Measurements from ENCODE around the gene PPY. TPM values are rescaled to one million over a fixed set of nuclear protein-coding genes. Genes with fewer than 3 reads are reported as not detected.

PPY gene
- total RNA-seq, 1 experiment from 2014 or later: not detected

- BruUV-seq (replicated peaks): no TSS peak
- no peaks in the 10 kb centered on the region for H3K27me3 ChIP-seq (replicated peaks; ENCODE audit: control insufficient read depth, insufficient read depth, low read length)
- Mint-ChIP-seq H3K4me3 (ENCODE audit: unreplicated experiment) (no peak overlapping the region), H3K27me3 (ENCODE audit: insufficient read depth, unreplicated experiment) (no peaks in the 10 kb centered on the region), H3K4me1 (ENCODE audit: low read depth, unreplicated experiment) (peaks cover 7% of the 10 kb centered on the region), H3K36me3 (ENCODE audit: insufficient read depth, unreplicated experiment) (no peaks in the 10 kb centered on the region), H3K9me3 (ENCODE audit: unreplicated experiment) (no peaks in the 10 kb centered on the region), H3K27ac (ENCODE audit: unreplicated experiment) (no peak overlapping the region)
- intact Hi-C loops (cut with micrococcal nuclease; ENCODE audit: unreplicated experiment): no loop called here
- H3K36me3 ChIP-seq (ENCODE audit: control insufficient read depth, insufficient read depth, low read length): no peaks in the 10 kb centered on the region
- ChIA-PET POLR2A (no interaction called here), CTCF (no interaction called here)
- TF ChIP-seq CTCF (IDR thresholded peaks at IDR 0.05; ENCODE audit: insufficient read depth in 1 of 2, low read depth in 1 of 2, low read length in 1 of 2, severe bottlenecking in 1 of 2, unreplicated experiment in 1 of 2): no peak
- H3K4me3 ChIP-seq (ENCODE audit: low read depth, low read length): no peak overlapping the region
- H3K9me3 ChIP-seq: no peaks in the 10 kb centered on the region
- peaks cover 20% of the 10 kb centered on the region for H3K4me1 ChIP-seq
- no peak for DNase-seq
These were observed 25.3 kb downstream of the PPY start for GRCh38 chr17:43917016-43917347.

- no peaks in the 10 kb centered on the region for H3K36me3 ChIP-seq (ENCODE audit: control insufficient read depth, insufficient read depth, low read length)
- no TSS peak for BruUV-seq (replicated peaks)
- H3K27ac Mint-ChIP-seq (ENCODE audit: unreplicated experiment): no peak overlapping the region
- TF ChIP-seq CTCF (IDR thresholded peaks at IDR 0.05; ENCODE audit: insufficient read depth in 1 of 2, low read depth in 1 of 2, low read length in 1 of 2, severe bottlenecking in 1 of 2, unreplicated experiment in 1 of 2): peak in 1 of 2 experiments; percentile 34
- H3K9me3 Mint-ChIP-seq (ENCODE audit: unreplicated experiment): no peaks in the 10 kb centered on the region
- ChIA-PET POLR2A (no interaction called here), CTCF (interaction anchor here (0.6 kb wide), 1 partner anchor 9 kb away, joined by 3 read pairs; the partner anchor contains the start of gene MPP2)
- H3K27me3 Mint-ChIP-seq (ENCODE audit: insufficient read depth, unreplicated experiment): no peaks in the 10 kb centered on the region
- H3K4me3 Mint-ChIP-seq (ENCODE audit: unreplicated experiment): no peak overlapping the region
- peak in 1 of 2 experiments; percentile 56 for DNase-seq
- H3K9me3 ChIP-seq: no peaks in the 10 kb centered on the region
- intact Hi-C loops (cut with micrococcal nuclease; ENCODE audit: unreplicated experiment): no loop called here
- peaks cover 7% of the 10 kb centered on the region for H3K4me1 Mint-ChIP-seq (ENCODE audit: low read depth, unreplicated experiment)
- no peak overlapping the region for H3K4me3 ChIP-seq (ENCODE audit: low read depth, low read length)
- no peaks in the 10 kb centered on the region for H3K36me3 Mint-ChIP-seq (ENCODE audit: insufficient read depth, unreplicated experiment)
- H3K27me3 ChIP-seq (replicated peaks; ENCODE audit: control insufficient read depth, insufficient read depth, low read length): no peaks in the 10 kb centered on the region
- H3K4me1 ChIP-seq: peaks cover 20% of the 10 kb centered on the region
These were observed 25.9 kb downstream of the PPY start for GRCh38 chr17:43916385-43916784.

GRCh38 chr17:43915559-43915958, 26.7 kb downstream of the PPY start:
- no peak for TF ChIP-seq CTCF (IDR thresholded peaks at IDR 0.05; ENCODE audit: insufficient read depth in 1 of 2, low read depth in 1 of 2, low read length in 1 of 2, severe bottlenecking in 1 of 2, unreplicated experiment in 1 of 2)
- Histone ChIP-seq H3K36me3 (ENCODE audit: control insufficient read depth, insufficient read depth, low read length) (no peaks in the 10 kb centered on the region), H3K27me3 (replicated peaks; ENCODE audit: control insufficient read depth, insufficient read depth, low read length) (no peaks in the 10 kb centered on the region), H3K4me1 (peaks cover 20% of the 10 kb centered on the region), H3K9me3 (no peaks in the 10 kb centered on the region), H3K4me3 (ENCODE audit: low read depth, low read length) (no peak overlapping the region)
- ChIA-PET CTCF (no interaction called here), POLR2A (no interaction called here)
- no peak overlapping the region for H3K4me3 Mint-ChIP-seq (ENCODE audit: unreplicated experiment)
- no peaks in the 10 kb centered on the region for H3K27me3 Mint-ChIP-seq (ENCODE audit: insufficient read depth, unreplicated experiment)
- H3K36me3 Mint-ChIP-seq (ENCODE audit: insufficient read depth, unreplicated experiment): no peaks in the 10 kb centered on the region
- H3K27ac Mint-ChIP-seq (ENCODE audit: unreplicated experiment): no peak overlapping the region
- no peak for DNase-seq
- intact Hi-C loops (cut with micrococcal nuclease; ENCODE audit: unreplicated experiment): no loop called here
- peaks cover 7% of the 10 kb centered on the region for H3K4me1 Mint-ChIP-seq (ENCODE audit: low read depth, unreplicated experiment)
- no peaks in the 10 kb centered on the region for H3K9me3 Mint-ChIP-seq (ENCODE audit: unreplicated experiment)
- no TSS peak for BruUV-seq (replicated peaks)

Measured in Caco-2 (cell line).